Heart right ventricle (tissue), 16 donors: ENCODE data around the gene KCNT1. TPM values are rescaled to one million over a fixed set of nuclear protein-coding genes. Genes with fewer than 3 reads are reported as not detected.

Experiments used
- ATAC-seq, 8 donors: fragments of 200-7000 bp; cut with Tn5 transposase; one replicate each; pipeline ENCODE4 v1.9.1; 2020; ENCODE audit warnings: mild to moderate bottlenecking in 8 of 8, moderate library complexity in 8 of 8, moderate number of reproducible peaks in 1 of 8
- DNase-seq, 2 donors: peaks; one replicate each; pipeline ENCODE4 v3.0.0-alpha.2; 2020
- H3K27ac ChIP-seq, 10 donors: fragments of 200-600 bp; sonication (generic) in 2 of 10; one replicate each; pipeline versions ENCODE4 v1.5.0 to v1.8.0; 2020 to 2022; ENCODE audit warnings: mild to moderate bottlenecking in 3 of 10
- H3K27me3 ChIP-seq, 7 donors: fragments of 200-600 bp; one replicate each; pipeline ENCODE4 v1.8.0; 2021 to 2022; ENCODE audit warnings: mild to moderate bottlenecking in 2 of 7
- H3K36me3 ChIP-seq, 9 donors: fragments of 200-600 bp; sonication (generic) in 1 of 9; one replicate each; pipeline versions ENCODE4 v1.5.0 to v1.8.0; 2020 to 2022; ENCODE audit warnings: mild to moderate bottlenecking in 2 of 9
- H3K4me1 ChIP-seq, 9 donors: fragments of 200-600 bp; sonication (generic) in 1 of 9; one replicate each; pipeline versions ENCODE4 v1.5.0 to v1.8.0; 2020 to 2022; ENCODE audit warnings: mild to moderate bottlenecking in 4 of 9
- H3K4me3 ChIP-seq, 10 donors: fragments of 200-600 bp; sonication (generic) in 2 of 10; one replicate each; pipeline versions ENCODE4 v1.5.0 to v1.8.0; 2020 to 2022; ENCODE audit warnings: mild to moderate bottlenecking in 7 of 10, moderate library complexity in 2 of 10
- H3K9me3 ChIP-seq, 11 donors: fragments of 200-600 bp in 10 of 11; sonication (generic) in 2 of 11; one replicate each; pipeline versions ENCODE4 v1.5.0 to v1.8.0; 2013 to 2022; ENCODE audit warnings: mild to moderate bottlenecking in 2 of 11, control low read depth in 1 of 11, moderate library complexity in 1 of 11
- WGBS, 2 donors: extraction: QIAGEN DNeasy Blood & Tissue Kit; methylation state at CpG; one replicate each; pipeline ENCODE4 v1.1.7; 2013; ENCODE audit warnings: inconsistent platforms in 1 of 2; 5-methylcytosine and 5-hydroxymethylcytosine counted together
- intact Hi-C, 10 donors: fragments of 100-400 bp; cut with DNase I; formaldehyde crosslinking; loops; one replicate each; pipeline versions ENCODE4 v1.11.1 to v1.14.2; 2022
- polyA plus RNA-seq, 2 donors: library from polyadenylated mRNA; stranded (reverse); fragments of 200-250 nt; gene quantifications; one replicate each; pipeline ENCODE4 v1.2.3, GENCODE V29; 2013
- total RNA-seq, 10 donors: library from RNA; stranded (reverse); fragmentation: NEBNext Ultra II Directional in 3 of 10; extraction: Animal tissue kit (Norgen Biotek cat#: 25700) in 3 of 10; gene quantifications; one replicate each; pipeline versions ENCODE4 v1.2.1 to v1.2.4, GENCODE V29; 2021 to 2023
- TF ChIP-seq, protein P1 (sequence below), 9 donors: fragments of 200-600 bp; sonication (generic) in 2 of 9; IDR thresholded peaks; one replicate each; pipeline versions ENCODE4 v1.5.0 to v1.8.0; 2021 to 2022; ENCODE audit warnings: antibody characterized with exemption in 9 of 9, mild to moderate bottlenecking in 5 of 9, moderate library complexity in 1 of 9
- donor health status: Arrhythmogenic right ventricular cardiomyopathy.
- donor health status: ischemic (EF 13 %, LVEDD 7.1; RV severe dilation, severe dysfunction).
- donor health status: healthy with polysubstance abuse.
- donor health status: DM: no; HTN: yes; CAD: no.
- donor health status: DM: no; HTN: no; CAD: no.
- donor health status: ischemic (EF 25% LVEDD 6.9; RV normal size, moderate dysfunction).
- donor health status: ischemic (EF 25% LVEDD 5.7; RV mildly dilated, moderate dysfunction).
- donor health status: healthy.
- donor health status: DM: yes; HTN: yes; CAD: no.
- donor health status: Ischemic cardiomyopathy.
- donor health status: ischemic (EF 35%, LVEDD 5.7; RV mildly dilated, moderate dysfunction).
- donor health status: nonischemic (EF 11% LVEDD 7.7; RV severe dilation, severe dysfunction).
- donor health status: DM: yes; HTN: yes; CAD: no.
- donor health status: PGD.
- donor health status: ischemic (EF 29% LVEDD 5.4; RV normal size, mild dysfunction).
- donor health status: nonischemic (EF 23%, LVEDD 6.1; RV moderate dilation, normal function).

Gene KCNT1
- total and polyA plus RNA-seq, 12 donors, result 0.14 to 14.1 (median 4.2) TPM

DNA sequence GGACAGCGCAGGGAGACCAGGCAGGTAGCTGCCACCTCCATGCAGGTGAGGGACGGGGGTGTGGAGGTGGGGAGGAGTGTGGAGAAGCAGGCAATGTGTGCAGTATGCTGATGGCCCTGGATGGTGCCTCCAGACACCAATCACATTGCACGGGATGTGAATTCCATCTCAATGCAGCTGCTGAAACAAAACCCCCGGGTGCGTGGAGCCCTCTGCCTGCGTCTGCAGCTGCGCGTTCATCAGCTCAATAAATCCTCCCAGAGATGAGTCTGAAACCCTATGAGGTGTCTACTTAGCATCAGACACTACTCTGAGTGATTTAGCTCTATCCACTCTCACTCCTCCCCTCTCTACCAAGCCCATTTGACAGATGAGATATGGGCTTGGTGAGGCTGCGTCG lies 13.0 kb upstream of the KCNT1 start:
- TF ChIP-seq, protein P1, sequence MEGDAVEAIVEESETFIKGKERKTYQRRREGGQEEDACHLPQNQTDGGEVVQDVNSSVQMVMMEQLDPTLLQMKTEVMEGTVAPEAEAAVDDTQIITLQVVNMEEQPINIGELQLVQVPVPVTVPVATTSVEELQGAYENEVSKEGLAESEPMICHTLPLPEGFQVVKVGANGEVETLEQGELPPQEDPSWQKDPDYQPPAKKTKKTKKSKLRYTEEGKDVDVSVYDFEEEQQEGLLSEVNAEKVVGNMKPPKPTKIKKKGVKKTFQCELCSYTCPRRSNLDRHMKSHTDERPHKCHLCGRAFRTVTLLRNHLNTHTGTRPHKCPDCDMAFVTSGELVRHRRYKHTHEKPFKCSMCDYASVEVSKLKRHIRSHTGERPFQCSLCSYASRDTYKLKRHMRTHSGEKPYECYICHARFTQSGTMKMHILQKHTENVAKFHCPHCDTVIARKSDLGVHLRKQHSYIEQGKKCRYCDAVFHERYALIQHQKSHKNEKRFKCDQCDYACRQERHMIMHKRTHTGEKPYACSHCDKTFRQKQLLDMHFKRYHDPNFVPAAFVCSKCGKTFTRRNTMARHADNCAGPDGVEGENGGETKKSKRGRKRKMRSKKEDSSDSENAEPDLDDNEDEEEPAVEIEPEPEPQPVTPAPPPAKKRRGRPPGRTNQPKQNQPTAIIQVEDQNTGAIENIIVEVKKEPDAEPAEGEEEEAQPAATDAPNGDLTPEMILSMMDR (IDR thresholded peaks at IDR 0.05), result no peak
- H3K36me3 ChIP-seq, result no peaks in the 10 kb centered on the region
- ATAC-seq, result no peak

DNA sequence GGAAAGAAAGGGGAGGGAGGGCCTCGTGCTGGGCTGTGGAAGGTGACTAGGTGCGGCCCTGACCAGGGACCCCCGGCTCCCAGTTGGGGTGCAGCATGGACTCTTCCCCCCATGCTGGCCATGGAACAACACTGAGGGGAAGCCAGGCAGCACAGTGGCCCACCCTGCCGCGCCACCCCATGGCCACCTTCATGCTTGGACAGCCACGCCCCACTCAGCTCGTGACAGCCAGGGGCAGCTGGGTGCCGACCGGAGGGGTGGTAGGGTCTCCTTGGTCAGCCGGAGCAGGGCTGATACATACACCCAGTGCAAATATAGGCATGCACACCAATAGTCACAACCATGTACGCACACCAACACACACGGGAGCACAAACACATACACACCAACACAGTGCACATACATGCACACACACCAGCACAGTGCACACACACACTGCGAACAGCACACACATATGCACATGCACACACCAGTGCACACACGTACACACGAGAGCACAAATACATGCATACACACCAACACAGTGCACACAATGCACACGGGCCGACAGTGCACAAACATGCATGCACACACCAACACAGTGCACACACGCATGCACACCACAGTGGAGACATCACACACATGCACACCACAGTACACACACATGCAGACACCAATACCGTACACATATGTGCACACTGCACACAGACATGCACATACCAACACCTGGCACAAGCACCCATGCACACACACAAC lies 11.0 kb upstream of the KCNT1 start:
- ATAC-seq, result no peak
- intact Hi-C loops, result no loop called here

More for the DNA sequence above, 13.0 kb upstream of the KCNT1 start:
- Histone ChIP-seq H3K4me3 (no peak overlapping the region), H3K4me1 (no peaks in the 10 kb centered on the region), H3K27ac (no peak overlapping the region), H3K9me3 (no peaks in the 10 kb centered on the region), H3K27me3 (peaks cover 0 to 45% (median 22%) of the 10 kb centered on the region in 7 donors)
- intact Hi-C loops, result no loop called here
- no peak for DNase-seq
- WGBS, 2 donors, result 80 to 84% methylated on average over 10 of the region's 10 CpGs

GRCh38 chr9:135692410-135692809 lies 9.6 kb upstream of the KCNT1 start:
- TF ChIP-seq, protein P1 (IDR thresholded peaks at IDR 0.05), result no peak
- no peak for ATAC-seq
- intact Hi-C loops, result no loop called here

More for the DNA sequence above, 11.0 kb upstream of the KCNT1 start:
- no peak for DNase-seq
- Histone ChIP-seq H3K36me3 (no peaks in the 10 kb centered on the region), H3K4me3 (no peak overlapping the region), H3K27ac (no peak overlapping the region), H3K27me3 (peaks cover 0 to 31% (median 12%) of the 10 kb centered on the region in 7 donors), H3K9me3 (no peaks in the 10 kb centered on the region), H3K4me1 (no peaks in the 10 kb centered on the region)
- TF ChIP-seq, protein P1 (IDR thresholded peaks at IDR 0.05), result no peak
- 89 to 93% methylated on average over 19 of the region's 19 CpGs for WGBS, 2 donors

GRCh38 chr9:135693265-135693664 lies 8.7 kb upstream of the KCNT1 start:
- TF ChIP-seq, protein P1 (IDR thresholded peaks at IDR 0.05), result no peak
- WGBS, 2 donors, result 76 to 84% methylated on average over 16 of the region's 16 CpGs

More at GRCh38 chr9:135692410-135692809, 9.6 kb upstream of the KCNT1 start:
- peaks cover 0 to 26% (median 11%) of the 10 kb centered on the region in 7 donors for H3K27me3 ChIP-seq
- H3K4me1 ChIP-seq, result no peaks in the 10 kb centered on the region
- H3K36me3 ChIP-seq, result no peaks in the 10 kb centered on the region
- 72 to 77% methylated on average over 11 of the region's 11 CpGs for WGBS, 2 donors
- no peaks in the 10 kb centered on the region for H3K9me3 ChIP-seq
- no peak for DNase-seq
- no peak overlapping the region for H3K4me3 ChIP-seq
- no peak overlapping the region for H3K27ac ChIP-seq

More at GRCh38 chr9:135693265-135693664, 8.7 kb upstream of the KCNT1 start:
- Histone ChIP-seq H3K36me3 (no peaks in the 10 kb centered on the region), H3K27ac (no peak overlapping the region), H3K27me3 (peaks cover 0 to 23% (median 8%) of the 10 kb centered on the region in 7 donors), H3K9me3 (no peaks in the 10 kb centered on the region), H3K4me1 (no peaks in the 10 kb centered on the region), H3K4me3 (no peak overlapping the region)
- no peak for DNase-seq
- intact Hi-C loops, result no loop called here
- ATAC-seq, result no peak
